Ramos (cell line): Measurements from ENCODE around the gene SNX4.
"Not testable (repeated sequence)": the region's sequence is repeated elsewhere in the genome, so short reads cannot be mapped to it uniquely, and the experiment has no call there.

Experiments
- in situ Hi-C: fragments of 300-500 bp; cut with MboI; formaldehyde crosslinking; loops from one replicate; pipeline ENCODE4 v1.14.3; 2022; ENCODE audit warnings: low sequenced_read_pairs; ENCODE audit not compliant: unreplicated experiment

Gene SNX4

DNA sequence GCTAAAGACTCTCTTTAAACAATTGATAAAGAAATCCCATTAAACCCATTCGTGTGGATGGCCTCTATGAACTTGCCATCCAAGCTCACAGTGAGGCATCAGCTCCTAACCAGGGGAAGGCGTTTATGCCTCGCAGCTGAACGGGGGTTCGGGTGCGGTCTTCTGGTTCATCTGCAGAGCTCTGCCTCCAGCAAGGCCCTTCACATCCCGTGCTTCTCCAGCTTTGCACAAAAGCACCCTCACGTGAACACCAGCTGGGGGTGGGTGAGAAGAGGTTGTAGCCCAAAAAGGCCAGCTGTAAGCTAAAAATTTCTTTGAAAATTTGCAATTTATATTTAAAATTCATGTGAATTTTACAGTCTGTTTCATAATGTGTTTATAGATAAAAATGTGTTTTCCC, 105.3 kb downstream of the SNX4 start:
- in situ Hi-C loops, result no loop called here

GRCh38 chr3:125410922-125411321, 109.1 kb downstream of the SNX4 start:
- in situ Hi-C loops, result no loop called here

DNA sequence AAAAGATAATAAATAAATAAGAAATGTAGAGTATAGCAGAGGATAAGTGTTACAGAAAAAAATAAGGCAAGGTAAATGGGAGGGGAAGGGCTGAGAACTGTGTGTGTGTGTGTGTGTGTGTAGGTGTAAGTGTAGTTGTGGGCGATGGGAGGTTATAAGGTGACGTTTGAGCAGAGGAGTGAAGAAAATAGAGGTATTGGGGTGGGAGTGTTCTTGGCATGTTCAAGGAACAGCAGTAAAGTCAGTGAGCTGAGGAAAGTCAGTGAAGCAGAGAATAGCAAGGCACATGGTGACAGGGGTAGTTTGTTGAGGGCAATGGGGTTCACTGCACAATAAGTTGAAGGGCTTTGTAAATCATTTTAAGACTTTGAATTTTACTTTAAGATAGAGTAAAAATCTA, 113.9 kb downstream of the SNX4 start:
- in situ Hi-C loops, result no loop called here

GRCh38 chr3:125405515-125405914, 114.5 kb downstream of the SNX4 start:
- in situ Hi-C loops, result not testable (repeated sequence)

- in situ Hi-C loops, result no loop called here
These were observed 116.2 kb downstream of the SNX4 start for GRCh38 chr3:125403789-125404188.

- in situ Hi-C loops, result no loop called here
These were observed 117.4 kb downstream of the SNX4 start for GRCh38 chr3:125402639-125403038.

GRCh38 chr3:125401402-125401801, 118.6 kb downstream of the SNX4 start:
- in situ Hi-C loops, result no loop called here

DNA sequence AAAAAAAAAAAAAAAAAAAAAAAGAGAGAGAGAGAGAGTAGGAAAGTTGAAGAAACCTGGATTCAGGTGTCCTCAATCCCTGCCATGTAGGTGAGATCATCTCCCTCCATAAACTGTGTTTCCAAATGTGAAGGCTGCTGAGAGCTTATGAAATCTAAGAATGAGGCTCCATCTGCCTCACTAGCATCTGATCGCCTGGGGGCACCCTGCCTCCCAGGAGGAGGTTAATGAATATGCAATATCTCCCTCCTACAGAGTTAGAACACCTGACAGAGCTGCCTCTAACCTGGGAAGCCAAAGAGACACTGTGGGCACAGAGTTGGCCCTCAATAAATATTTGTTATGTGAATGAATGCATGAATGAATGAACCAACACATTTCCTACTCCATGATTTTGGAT, 121.0 kb downstream of the SNX4 start:
- in situ Hi-C loops, result no loop called here
